ENCODE results near the gene SUPV3L1.

- TF ChIP-seq POLR2A (IDR thresholded peaks at IDR 0.05) (no peak), CTCF (IDR thresholded peaks at IDR 0.05) (no peak), POLR2AphosphoS5 (IDR thresholded peaks at IDR 0.05) (no peak), EP300 (IDR thresholded peaks at IDR 0.05) (no peak)
These were observed 59.1 kb downstream of the SUPV3L1 start for GRCh38 chr10:69239136-69239535.

All from sigmoid colon (tissue), 4 donors.